MM.1S (cell line): Measurements from ENCODE around the gene CLDN6.

Experiments used
- EZH2 ChIP-seq: fragments of 300-600 bp; sonication (generic); optimal IDR thresholded peaks from 2 replicates; pipeline ENCODE3; 2017; ENCODE audit warnings: low read depth, mild to moderate bottlenecking, antibody characterized with exemption, low read length, mixed read lengths
- TF ChIP-seq, protein P1 (sequence below): fragments of 300-600 bp; sonication (generic); IDR thresholded peaks from 2 replicates; pipeline ENCODE4 v1.5.1; 2016; ENCODE audit warnings: antibody characterized with exemption, low read length, mixed read lengths

DNA sequence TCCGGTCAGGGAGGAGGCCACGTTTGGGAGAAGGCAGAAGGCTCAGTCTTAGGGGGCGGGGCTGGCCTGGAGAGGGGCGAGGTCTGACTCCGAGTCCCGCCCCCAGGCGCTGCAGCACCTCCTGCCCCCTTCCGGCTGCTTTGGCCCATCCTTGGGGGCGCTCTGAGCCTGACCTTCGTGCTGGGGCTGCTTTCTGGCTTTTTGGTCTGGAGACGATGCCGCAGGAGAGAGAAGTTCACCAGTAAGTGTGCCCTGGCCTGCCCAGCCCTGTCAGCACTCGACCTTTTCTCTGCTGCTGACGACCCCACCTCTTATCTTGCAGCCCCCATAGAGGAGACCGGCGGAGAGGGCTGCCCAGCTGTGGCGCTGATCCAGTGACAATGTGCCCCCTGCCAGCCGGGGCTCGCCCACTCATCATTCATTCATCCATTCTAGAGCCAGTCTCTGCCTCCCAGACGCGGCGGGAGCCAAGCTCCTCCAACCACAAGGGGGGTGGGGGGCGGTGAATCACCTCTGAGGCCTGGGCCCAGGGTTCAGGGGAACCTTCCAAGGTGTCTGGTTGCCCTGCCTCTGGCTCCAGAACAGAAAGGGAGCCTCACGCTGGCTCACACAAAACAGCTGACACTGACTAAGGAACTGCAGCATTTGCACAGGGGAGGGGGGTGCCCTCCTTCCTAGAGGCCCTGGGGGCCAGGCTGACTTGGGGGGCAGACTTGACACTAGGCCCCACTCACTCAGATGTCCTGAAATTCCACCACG lies 3.6 kb upstream of the CLDN6 start:
- no peak for TF ChIP-seq EZH2
- TF ChIP-seq, protein P1, sequence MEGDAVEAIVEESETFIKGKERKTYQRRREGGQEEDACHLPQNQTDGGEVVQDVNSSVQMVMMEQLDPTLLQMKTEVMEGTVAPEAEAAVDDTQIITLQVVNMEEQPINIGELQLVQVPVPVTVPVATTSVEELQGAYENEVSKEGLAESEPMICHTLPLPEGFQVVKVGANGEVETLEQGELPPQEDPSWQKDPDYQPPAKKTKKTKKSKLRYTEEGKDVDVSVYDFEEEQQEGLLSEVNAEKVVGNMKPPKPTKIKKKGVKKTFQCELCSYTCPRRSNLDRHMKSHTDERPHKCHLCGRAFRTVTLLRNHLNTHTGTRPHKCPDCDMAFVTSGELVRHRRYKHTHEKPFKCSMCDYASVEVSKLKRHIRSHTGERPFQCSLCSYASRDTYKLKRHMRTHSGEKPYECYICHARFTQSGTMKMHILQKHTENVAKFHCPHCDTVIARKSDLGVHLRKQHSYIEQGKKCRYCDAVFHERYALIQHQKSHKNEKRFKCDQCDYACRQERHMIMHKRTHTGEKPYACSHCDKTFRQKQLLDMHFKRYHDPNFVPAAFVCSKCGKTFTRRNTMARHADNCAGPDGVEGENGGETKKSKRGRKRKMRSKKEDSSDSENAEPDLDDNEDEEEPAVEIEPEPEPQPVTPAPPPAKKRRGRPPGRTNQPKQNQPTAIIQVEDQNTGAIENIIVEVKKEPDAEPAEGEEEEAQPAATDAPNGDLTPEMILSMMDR = no peak
